ENCODE data around the gene BNIPL.

DNA sequence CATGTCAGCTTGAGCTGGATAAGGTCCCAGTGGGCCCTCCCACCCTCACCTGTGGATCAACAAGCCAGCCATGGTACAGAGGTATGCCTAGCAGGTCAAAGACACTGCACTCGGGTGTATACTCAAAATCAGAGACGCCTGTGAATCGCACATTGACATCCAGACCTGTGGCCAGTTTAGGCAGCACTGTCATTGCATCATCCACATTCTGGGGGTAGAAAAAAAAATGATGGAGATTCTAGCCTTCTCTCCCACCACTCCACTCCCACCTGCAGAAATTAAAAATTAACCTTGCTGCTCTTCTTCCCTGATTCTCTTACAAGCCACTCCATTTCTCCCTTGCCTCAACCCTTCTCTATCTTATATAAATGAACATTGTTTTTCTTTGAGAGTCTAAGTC lies 36.0 kb upstream of the BNIPL start:
- TF ChIP-seq POLR2AphosphoS5 (IDR thresholded peaks at IDR 0.05; ENCODE audit: borderline replicate concordance, low read depth, low read length) = no peak
- no peak for TF ChIP-seq EZH2 (IDR thresholded peaks at IDR 0.05)
